DND-41 (cell line): ENCODE results near the gene HDGFL1.

Source experiments
- ATAC-seq: fragments of 200-7000 bp; cut with Tn5 transposase; 3 replicates; pipeline ENCODE4 v1.9.1; 2021; ENCODE audit warnings: low read depth; ENCODE audit not compliant: insufficient read depth
- DNase-seq: peaks from one replicate; pipeline ENCODE4 v3.0.0-alpha.2; 2020
- H2AFZ ChIP-seq: 2 replicates; pipeline ENCODE4 v1.6.0; 2012; ENCODE audit warnings: low read depth, low read length
- H3K27ac ChIP-seq: 2 replicates; pipeline ENCODE4 v1.5.1; 2012; ENCODE audit warnings: low read length, inconsistent platforms
- H3K27me3 ChIP-seq: fragments of 200-600 bp; sonication (generic); 2 replicates; pipeline ENCODE4 v1.6.0; 2012; ENCODE audit warnings: low read length, mild to moderate bottlenecking, inconsistent platforms; ENCODE audit not compliant: insufficient read depth, poor library complexity
- H3K36me3 ChIP-seq: 2 replicates; pipeline ENCODE4 v1.5.1; 2012; ENCODE audit warnings: low read length, inconsistent platforms; ENCODE audit not compliant: insufficient read depth
- H3K4me1 ChIP-seq: 2 replicates; pipeline ENCODE4 v1.5.1; 2012; ENCODE audit warnings: mild to moderate bottlenecking, low read length; ENCODE audit not compliant: insufficient read depth
- H3K4me2 ChIP-seq: 2 replicates; pipeline ENCODE4 v1.6.0; 2012; ENCODE audit warnings: mild to moderate bottlenecking, moderate library complexity, low read length, inconsistent platforms; ENCODE audit not compliant: insufficient read depth
- H3K4me3 ChIP-seq, 2 experiments: fragments of 200-600 bp in 1 of 2; shearing (Covaris generic) in 1 of 2; 2 replicates each; pipeline ENCODE4 v1.5.1; 2012 to 2016; ENCODE audit warnings: inconsistent platforms in 2 of 2, low read length in 2 of 2, mild to moderate bottlenecking in 2 of 2, low read depth in 1 of 2, moderate library complexity in 1 of 2
- H3K79me2 ChIP-seq: 2 replicates; pipeline ENCODE4 v1.6.0; 2012; ENCODE audit warnings: low read length, inconsistent platforms; ENCODE audit not compliant: insufficient read depth
- H3K9ac ChIP-seq: 2 replicates; pipeline ENCODE4 v1.6.0; 2012; ENCODE audit warnings: low read depth, mild to moderate bottlenecking, inconsistent platforms, low read length, moderate library complexity
- H3K9me3 ChIP-seq: 2 replicates; pipeline ENCODE4 v1.5.1; 2012; ENCODE audit warnings: low read length, moderate library complexity, mild to moderate bottlenecking, inconsistent platforms; ENCODE audit not compliant: insufficient read depth, severe bottlenecking
- H4K20me1 ChIP-seq: 2 replicates; pipeline ENCODE4 v1.6.0; 2012; ENCODE audit warnings: low read length; ENCODE audit not compliant: insufficient read depth
- CTCF ChIP-seq: IDR thresholded peaks from 2 replicates; pipeline ENCODE4 v1.5.1; 2012; ENCODE audit warnings: borderline replicate concordance, low read length, moderate library complexity, mild to moderate bottlenecking; ENCODE audit not compliant: poor library complexity, severe bottlenecking; ENCODE audit errors: extremely low read depth
- EZH2 ChIP-seq: IDR thresholded peaks from 3 replicates; pipeline ENCODE4 v1.6.1; 2012; ENCODE audit warnings: borderline replicate concordance, low read depth, mild to moderate bottlenecking, moderate library complexity, low read length, inconsistent platforms; ENCODE audit not compliant: severe bottlenecking

The HDGFL1 gene

GRCh38 chr6:22570185-22570551 is 802 bp downstream of the HDGFL1 start:
- Histone ChIP-seq H3K79me2 (no peaks in the 10 kb centered on the region), H4K20me1 (no peaks in the 10 kb centered on the region), H3K36me3 (no peaks in the 10 kb centered on the region), H3K4me3 (no peak overlapping the region), H3K9me3 (peaks cover 6% of the 10 kb centered on the region), H3K27ac (no peak overlapping the region), H3K4me2 (no peak overlapping the region), H3K27me3 (no peaks in the 10 kb centered on the region), H2AFZ (no peak overlapping the region), H3K4me1 (peaks cover 5% of the 10 kb centered on the region), H3K9ac (no peak overlapping the region)
- ATAC-seq (no peak), DNase-seq (no peak)
- TF ChIP-seq CTCF (no peak), EZH2 (no peak)

- H3K79me2 ChIP-seq, result no peaks in the 10 kb centered on the region
These were observed 5.8 kb downstream of the HDGFL1 start for GRCh38 chr6:22575190-22575589.

GRCh38 chr6:22579439-22579838 is 10.1 kb downstream of the HDGFL1 start:
- H3K4me2 ChIP-seq, result no peak overlapping the region
- no peaks in the 10 kb centered on the region for H4K20me1 ChIP-seq
- H3K36me3 ChIP-seq, result no peaks in the 10 kb centered on the region
- DNase-seq (no peak), ATAC-seq (no peak)
- no peaks in the 10 kb centered on the region for H3K27me3 ChIP-seq
- H3K4me1 ChIP-seq, result no peaks in the 10 kb centered on the region
- H3K9ac ChIP-seq, result no peak overlapping the region
- H2AFZ ChIP-seq, result no peak overlapping the region
- H3K9me3 ChIP-seq, result no peaks in the 10 kb centered on the region
- no peaks in the 10 kb centered on the region for H3K79me2 ChIP-seq
- H3K4me3 ChIP-seq, result no peak overlapping the region
- TF ChIP-seq CTCF, result no peak
- no peak overlapping the region for H3K27ac ChIP-seq

More at GRCh38 chr6:22575190-22575589, 5.8 kb downstream of the HDGFL1 start:
- Histone ChIP-seq H3K27me3 (no peaks in the 10 kb centered on the region), H3K36me3 (no peaks in the 10 kb centered on the region), H3K9ac (no peak overlapping the region), H3K4me2 (no peak overlapping the region), H3K4me1 (no peaks in the 10 kb centered on the region), H3K27ac (no peak overlapping the region), H4K20me1 (no peaks in the 10 kb centered on the region), H3K4me3 (no peak overlapping the region), H3K9me3 (no peaks in the 10 kb centered on the region), H2AFZ (no peak overlapping the region)
- ATAC-seq (no peak), DNase-seq (no peak)
- TF ChIP-seq CTCF, result no peak

- Histone ChIP-seq H3K4me1 (no peaks in the 10 kb centered on the region), H4K20me1 (no peaks in the 10 kb centered on the region), H3K27ac (no peak overlapping the region), H3K79me2 (no peaks in the 10 kb centered on the region), H3K9me3 (no peaks in the 10 kb centered on the region), H2AFZ (no peak overlapping the region), H3K27me3 (no peaks in the 10 kb centered on the region), H3K9ac (no peak overlapping the region), H3K4me2 (no peak overlapping the region), H3K36me3 (no peaks in the 10 kb centered on the region), H3K4me3 (no peak overlapping the region)
- ATAC-seq, result no peak
- DNase-seq, result no peak
- no peak for TF ChIP-seq CTCF
- no peak for TF ChIP-seq EZH2
These were observed 11.0 kb downstream of the HDGFL1 start for GRCh38 chr6:22580337-22580736.
